IPS DF 19.7 (cell line): ENCODE results near the gene HES7.

Experiments used
- DNase-seq: peaks from one replicate; pipeline ENCODE4 v3.0.0-alpha.2; 2013; ENCODE audit warnings: low read depth, low spot score

HES7 gene

GRCh38 chr17:8073627-8074484 lies 50.0 kb downstream of the HES7 start:
- DNase-seq, result no peak

DNA sequence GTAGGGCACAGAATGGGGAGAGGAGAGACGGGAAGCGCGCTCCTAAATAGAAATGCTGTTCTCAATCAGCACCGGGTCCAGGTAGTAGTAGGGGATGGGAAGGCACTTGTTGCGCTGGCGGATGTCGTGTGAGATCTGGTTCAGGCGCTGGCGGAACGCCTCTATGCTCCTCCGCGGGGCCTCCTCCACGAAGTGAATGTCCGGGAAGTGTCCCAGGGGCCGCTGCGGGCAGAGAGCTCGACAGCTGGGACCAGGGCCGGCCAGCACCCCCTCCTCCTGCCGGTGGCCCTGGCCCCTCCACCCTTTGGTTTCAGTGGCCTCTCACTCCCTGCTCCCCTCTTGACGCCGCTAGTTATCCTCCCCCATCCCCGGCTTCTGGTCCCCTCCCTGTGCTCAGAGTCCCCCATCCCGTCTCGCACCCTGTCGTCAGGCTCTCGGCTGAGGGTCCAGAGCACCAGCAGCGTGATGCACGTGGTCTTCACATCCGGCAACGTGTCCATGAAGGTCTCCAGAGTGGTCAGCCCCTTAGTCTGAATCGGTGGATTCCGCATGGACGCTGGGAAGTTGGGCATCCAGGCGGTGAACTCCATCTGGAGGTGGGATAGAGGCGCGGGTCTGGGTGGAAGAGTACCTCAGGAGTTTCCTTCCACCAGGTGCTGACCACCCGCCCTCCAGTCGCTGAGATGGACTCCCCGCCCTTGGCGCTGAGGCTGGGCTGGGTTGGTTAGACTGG lies 51.0 kb downstream of the HES7 start:
- no peak for DNase-seq

GRCh38 chr17:8072341-8072728 lies 51.6 kb downstream of the HES7 start:
- DNase-seq, result no peak

DNA sequence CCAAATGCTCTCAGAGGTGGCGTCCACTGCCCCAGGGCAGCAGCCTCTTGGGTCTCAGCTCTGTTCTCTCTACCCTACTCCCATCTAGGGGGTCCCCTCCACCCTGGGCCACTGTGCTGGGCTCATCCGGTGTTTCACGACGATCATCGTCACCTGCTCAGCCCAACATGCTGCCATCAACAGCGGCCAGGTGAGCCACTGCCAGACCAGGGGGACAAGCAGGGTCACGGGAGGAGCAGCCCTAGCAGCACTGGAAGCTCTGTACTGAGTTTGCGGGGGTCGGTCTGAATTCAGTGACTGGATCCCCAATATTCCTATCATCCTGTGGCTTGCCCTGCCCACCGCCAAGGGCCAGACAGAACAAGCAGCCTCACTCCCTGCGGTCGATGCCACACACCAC lies 52.4 kb downstream of the HES7 start:
- DNase-seq, result no peak
